ENCODE data around the gene TMEM62.

DNA sequence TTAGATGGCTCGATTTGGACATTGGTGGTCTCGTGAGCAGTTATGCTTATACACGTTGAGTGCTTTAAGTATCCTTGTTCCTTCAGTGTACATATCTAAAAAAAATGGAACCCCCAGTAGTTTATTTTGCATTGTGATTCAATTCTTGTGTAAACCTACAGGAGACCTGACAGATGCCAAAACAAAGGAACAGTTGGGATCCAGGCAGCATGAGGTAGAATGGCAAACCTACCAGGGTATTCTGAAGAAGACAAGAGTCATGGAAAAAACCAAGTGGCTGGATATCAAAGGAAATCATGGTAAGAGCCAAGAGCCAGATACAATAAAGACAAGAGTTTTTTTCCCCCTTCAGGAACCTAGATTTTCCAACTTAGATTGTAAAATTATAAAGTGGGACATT, 2.0 kb downstream of the TMEM62 start:
- TF ChIP-seq SMC3 (conservative IDR thresholded peaks at IDR 0.05; ENCODE audit: poor library complexity) (no peak), EP300 (conservative IDR thresholded peaks at IDR 0.05; ENCODE audit: poor library complexity, severe bottlenecking) (no peak)
